Common myeloid progenitor, CD34-positive (primary cell): Measurements from ENCODE around the gene SOX30.

Experiments
- CTCF ChIA-PET: fragments of 350-600 bp; sonication (Branson Sonifier 250); formaldehyde crosslinking; loops from one replicate; lab custom pipeline; 2021; ENCODE audit warnings: antibody characterized with exemption; lab: Charles Lee
- POLR2A ChIA-PET: fragments of 350-600 bp; sonication (Branson Sonifier 250); formaldehyde crosslinking; loops from one replicate; lab custom pipeline; 2021; ENCODE audit warnings: antibody characterized with exemption; lab: Charles Lee
- DNase-seq, 3 donors: peaks; one replicate each; pipeline versions ENCODE4 v3.0.0 to v3.0.0-alpha.2; 2013
- H3K27ac ChIP-seq, 2 experiments: 1 replicate in 1 of 2; 2 replicates in 1 of 2; pipeline ENCODE4 v1.7.0; 2013; ENCODE audit warnings: inconsistent platforms in 2 of 2, low read length in 2 of 2, mild to moderate bottlenecking in 2 of 2, low read depth in 1 of 2, moderate library complexity in 1 of 2; ENCODE audit not compliant: severe bottlenecking in 2 of 2, insufficient read depth in 1 of 2, poor library complexity in 1 of 2
- H3K27me3 ChIP-seq, 5 experiments: replicated peaks in 2 of 5; 1 replicate in 3 of 5; 2 replicates in 2 of 5; pipeline versions ENCODE4 v1.6.1 to v1.7.0; 2013; ENCODE audit warnings: low read length in 4 of 5, mild to moderate bottlenecking in 2 of 5, moderate library complexity in 2 of 5, inconsistent platforms in 1 of 5; ENCODE audit not compliant: insufficient read depth in 5 of 5, control insufficient read depth in 4 of 5
- H3K36me3 ChIP-seq, 4 experiments: 1 replicate in 2 of 4; 2 replicates in 2 of 4; pipeline versions ENCODE4 v1.6.1 to v1.7.0; 2013; ENCODE audit warnings: low read length in 3 of 4, control low read depth in 1 of 4, mild to moderate bottlenecking in 1 of 4; ENCODE audit not compliant: control insufficient read depth in 4 of 4, insufficient read depth in 4 of 4
- H3K4me1 ChIP-seq, 4 experiments: 1 replicate in 3 of 4; 2 replicates in 1 of 4; pipeline versions ENCODE4 v1.6.1 to v1.7.1; 2013; ENCODE audit warnings: low read length in 3 of 4, mild to moderate bottlenecking in 3 of 4, control low read depth in 1 of 4, inconsistent platforms in 1 of 4, moderate library complexity in 1 of 4; ENCODE audit not compliant: control insufficient read depth in 4 of 4, insufficient read depth in 4 of 4; ENCODE audit errors: control extremely low read depth in 1 of 4
- H3K4me3 ChIP-seq, 7 experiments: 1 replicate in 4 of 7; 2 replicates in 3 of 7; pipeline versions ENCODE4 v1.5.1 to v1.7.0; 2013; ENCODE audit warnings: mild to moderate bottlenecking in 7 of 7, low read length in 6 of 7, moderate library complexity in 6 of 7, inconsistent platforms in 2 of 7, low read depth in 2 of 7, control low read depth in 1 of 7; ENCODE audit not compliant: insufficient read depth in 4 of 7, control insufficient read depth in 1 of 7; ENCODE audit errors: extremely low read depth in 1 of 7
- H3K9me3 ChIP-seq, 5 experiments: 1 replicate in 4 of 5; 2 replicates in 1 of 5; pipeline versions ENCODE4 v1.6.1 to v1.7.1; 2013; ENCODE audit warnings: low read length in 4 of 5, mild to moderate bottlenecking in 2 of 5, inconsistent platforms in 1 of 5, low read depth in 1 of 5, moderate library complexity in 1 of 5; ENCODE audit not compliant: control insufficient read depth in 4 of 5, insufficient read depth in 2 of 5; ENCODE audit errors: control extremely low read depth in 1 of 5
- WGBS: methylation state at CpG from one replicate; pipeline ENCODE4 v1.1.5; 2013; ENCODE audit not compliant: insufficient coverage; 5-methylcytosine and 5-hydroxymethylcytosine counted together

Gene SOX30

DNA sequence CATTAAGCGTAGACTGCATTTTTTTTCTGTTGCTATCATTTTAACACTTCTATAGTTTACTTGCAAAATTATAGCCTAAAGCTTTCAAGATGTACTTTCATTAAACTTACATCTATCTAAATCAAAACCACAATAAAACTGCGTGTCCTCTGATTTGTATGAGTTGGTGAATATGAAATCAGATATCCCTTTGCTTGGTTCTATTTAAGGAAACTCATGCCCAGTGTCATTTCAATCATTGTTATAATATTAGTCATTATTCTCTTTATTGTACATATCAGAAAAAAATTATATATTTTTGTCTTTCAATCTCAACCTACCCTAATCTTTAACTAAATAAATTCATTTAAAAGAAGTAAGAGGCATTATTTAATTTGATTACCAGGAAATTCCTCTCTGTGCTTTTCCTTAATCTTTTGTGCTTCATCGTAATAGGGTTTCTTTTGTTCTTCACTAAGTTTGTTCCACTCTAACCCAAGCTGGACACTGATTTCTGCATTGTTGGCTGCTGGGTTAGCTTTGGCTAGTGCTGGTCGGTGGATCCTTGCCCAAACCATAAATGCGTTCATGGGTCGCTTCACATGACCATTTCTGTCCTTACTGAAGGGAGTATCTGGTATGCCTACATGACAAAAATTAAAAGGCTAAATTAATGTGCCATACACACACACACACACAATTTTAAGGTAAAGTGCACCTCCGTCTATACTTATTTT lies 3.8 kb downstream of the SOX30 start:
- Histone ChIP-seq H3K36me3 (no peaks in the 10 kb centered on the region), H3K27me3 (no peaks in the 10 kb centered on the region), H3K4me1 (peaks cover 0 to 9% (median 0%) of the 10 kb centered on the region in 4 experiments), H3K27ac (no peak overlapping the region), H3K4me3 (no peak overlapping the region), H3K9me3 (peaks cover 0 to 9% (median 3%) of the 10 kb centered on the region in 5 experiments)
- ChIA-PET CTCF (no interaction called here), POLR2A (no interaction called here)
- WGBS, result 80% methylated on average over 1 of the region's 7 CpGs
- no peak for DNase-seq

DNA sequence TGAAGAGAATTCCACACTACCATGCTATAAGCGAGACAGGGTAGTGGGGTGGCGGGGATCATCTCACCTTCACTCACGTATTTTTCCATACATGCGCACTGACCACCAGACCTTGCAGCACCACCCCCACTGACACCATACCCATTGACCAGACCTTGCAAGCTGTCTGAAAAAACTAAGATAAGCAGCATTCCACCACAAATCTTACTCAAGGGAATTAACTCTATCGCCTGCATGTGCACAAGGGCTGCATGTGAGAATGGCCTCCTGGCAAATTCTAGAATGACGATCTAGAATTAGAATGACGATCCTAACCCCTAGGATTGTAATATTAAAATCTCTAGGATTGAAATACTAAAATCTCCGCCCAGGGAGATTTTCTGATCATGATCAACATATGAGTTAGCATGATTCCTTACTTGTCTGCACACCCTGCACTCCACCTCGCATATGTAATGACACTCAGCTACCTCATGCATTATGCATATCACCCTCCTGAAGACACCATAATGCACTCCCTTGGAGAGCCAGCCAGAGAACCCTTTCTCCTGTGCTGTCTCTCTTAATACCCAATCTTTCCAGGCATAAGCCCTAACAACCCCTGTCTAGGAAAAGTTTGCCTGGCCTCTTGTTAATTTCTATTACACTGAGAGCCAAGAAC lies 11.7 kb downstream of the SOX30 start:
- H3K27me3 ChIP-seq, result no peaks in the 10 kb centered on the region
- DNase-seq, result no peak
- CTCF ChIA-PET, result no interaction called here
- POLR2A ChIA-PET, result no interaction called here
- H3K27ac ChIP-seq, result no peak overlapping the region
- 100% methylated on average over 9 of the region's 9 CpGs for WGBS
- no peaks in the 10 kb centered on the region for H3K4me1 ChIP-seq
- H3K36me3 ChIP-seq, result no peaks in the 10 kb centered on the region
- H3K4me3 ChIP-seq, result no peak overlapping the region
- no peaks in the 10 kb centered on the region for H3K9me3 ChIP-seq

DNA sequence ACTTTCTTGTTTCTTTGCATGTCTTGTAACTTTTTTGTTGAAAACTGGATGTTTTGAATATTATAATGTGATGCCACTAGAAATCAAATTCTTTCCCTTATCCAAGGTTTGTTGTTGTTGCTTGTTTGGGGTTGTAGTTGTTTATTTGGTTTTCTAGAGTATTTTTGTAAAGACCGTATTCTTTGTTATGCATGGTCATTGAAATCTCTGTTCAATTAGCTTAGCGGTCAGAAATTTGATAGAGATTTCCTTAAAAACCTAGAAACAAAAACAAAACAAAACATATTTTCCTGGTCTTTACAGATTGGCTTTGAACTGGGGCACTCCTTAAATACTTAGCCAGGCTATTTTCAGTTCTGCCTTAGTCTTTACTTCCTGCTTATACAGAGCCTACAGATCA lies 21.9 kb downstream of the SOX30 start:
- POLR2A ChIA-PET, result no interaction called here
- CTCF ChIA-PET, result no interaction called here
- Histone ChIP-seq H3K4me1 (no peaks in the 10 kb centered on the region), H3K9me3 (peaks cover 0 to 7% (median 0%) of the 10 kb centered on the region in 5 experiments), H3K36me3 (no peaks in the 10 kb centered on the region), H3K27ac (no peak overlapping the region), H3K4me3 (no peak overlapping the region), H3K27me3 (no peaks in the 10 kb centered on the region)
- 100% methylated on average over 1 of the region's 2 CpGs for WGBS
- no peak for DNase-seq

DNA sequence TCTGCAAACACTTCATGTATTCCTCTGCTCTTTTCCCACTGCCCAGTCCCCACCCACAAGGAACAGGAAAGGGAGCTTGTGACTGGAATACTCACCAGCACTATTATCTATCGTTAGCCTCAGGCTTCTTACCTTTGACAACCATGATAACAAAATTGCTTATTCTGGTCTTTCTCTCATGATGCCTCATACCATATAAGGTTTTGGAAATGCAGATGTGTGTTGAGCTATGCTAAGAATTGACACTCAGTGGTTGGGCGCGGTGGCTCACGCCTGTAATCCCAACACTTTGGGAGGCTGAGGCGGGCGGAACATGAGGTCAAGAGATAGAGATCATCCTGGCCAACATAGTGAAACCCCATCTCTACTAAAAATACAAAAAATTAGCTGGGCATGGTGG lies 25.4 kb downstream of the SOX30 start:
- Histone ChIP-seq H3K4me3 (no peak overlapping the region), H3K36me3 (no peaks in the 10 kb centered on the region), H3K27ac (no peak overlapping the region), H3K27me3 (no peaks in the 10 kb centered on the region), H3K4me1 (no peaks in the 10 kb centered on the region), H3K9me3 (peaks cover 0 to 9% (median 0%) of the 10 kb centered on the region in 5 experiments)
- no peak for DNase-seq
- 100% methylated on average over 1 of the region's 6 CpGs for WGBS
- CTCF ChIA-PET, result interaction anchor here (1.1 kb wide), 1 partner anchor 9 kb away, joined by 4 read pairs; no protein-coding TSS in a partner anchor
- POLR2A ChIA-PET, result no interaction called here

DNA sequence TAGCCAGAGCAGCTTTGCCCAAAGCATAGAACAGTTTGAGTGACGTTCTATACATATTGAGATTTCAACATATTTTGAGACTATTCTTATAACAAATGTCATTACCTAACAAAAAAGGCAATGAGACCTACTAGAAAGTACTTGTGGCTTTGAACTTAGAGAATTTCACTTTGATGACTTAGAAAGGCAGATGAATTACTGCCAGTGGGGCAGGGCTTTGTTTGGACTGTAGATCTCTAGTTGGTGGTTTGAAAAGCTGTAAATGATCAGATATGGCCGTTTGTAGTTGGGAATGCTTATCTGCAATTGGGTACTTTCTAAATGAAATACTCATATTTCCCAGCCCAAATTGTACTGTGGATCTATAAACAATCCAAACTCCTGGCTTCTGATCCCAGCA lies 28.1 kb downstream of the SOX30 start:
- Histone ChIP-seq H3K27ac (no peak overlapping the region), H3K4me1 (no peaks in the 10 kb centered on the region), H3K27me3 (no peaks in the 10 kb centered on the region), H3K4me3 (no peak overlapping the region), H3K9me3 (peaks cover 0 to 1% (median 0%) of the 10 kb centered on the region in 5 experiments), H3K36me3 (no peaks in the 10 kb centered on the region)
- ChIA-PET CTCF (no interaction called here), POLR2A (no interaction called here)
- no peak for DNase-seq
- WGBS, result no CpG with 5 or more reads among the region's 2 CpGs

DNA sequence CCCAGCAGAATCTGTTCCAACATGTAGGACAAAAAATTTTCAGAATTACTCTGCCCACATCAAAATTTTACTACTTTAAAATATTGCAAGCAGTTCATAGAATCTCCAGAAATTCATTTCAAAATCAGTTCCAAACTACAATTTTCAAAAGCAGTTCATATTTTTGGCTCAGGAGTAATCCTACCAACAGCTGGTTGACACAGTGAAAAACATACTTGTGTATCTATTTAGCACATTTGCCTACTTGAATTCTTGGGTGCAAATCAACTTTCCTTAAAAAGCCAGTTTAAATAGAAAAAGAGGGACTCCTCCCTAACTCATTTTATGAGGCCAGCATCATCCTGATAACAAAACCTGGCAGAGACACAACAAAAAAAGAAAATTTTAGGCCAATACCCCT lies 31.5 kb downstream of the SOX30 start:
- no peaks in the 10 kb centered on the region for H3K36me3 ChIP-seq
- H3K9me3 ChIP-seq, result peaks cover 0 to 1% (median 0%) of the 10 kb centered on the region in 5 experiments
- no peak overlapping the region for H3K4me3 ChIP-seq
- H3K27ac ChIP-seq, result no peak overlapping the region
- POLR2A ChIA-PET, result no interaction called here
- no peaks in the 10 kb centered on the region for H3K4me1 ChIP-seq
- no peak for DNase-seq
- CTCF ChIA-PET, result interaction anchor here (0.6 kb wide), 1 partner anchor 28 kb away, joined by 3 read pairs; no protein-coding TSS in a partner anchor
- H3K27me3 ChIP-seq, result no peaks in the 10 kb centered on the region

DNA sequence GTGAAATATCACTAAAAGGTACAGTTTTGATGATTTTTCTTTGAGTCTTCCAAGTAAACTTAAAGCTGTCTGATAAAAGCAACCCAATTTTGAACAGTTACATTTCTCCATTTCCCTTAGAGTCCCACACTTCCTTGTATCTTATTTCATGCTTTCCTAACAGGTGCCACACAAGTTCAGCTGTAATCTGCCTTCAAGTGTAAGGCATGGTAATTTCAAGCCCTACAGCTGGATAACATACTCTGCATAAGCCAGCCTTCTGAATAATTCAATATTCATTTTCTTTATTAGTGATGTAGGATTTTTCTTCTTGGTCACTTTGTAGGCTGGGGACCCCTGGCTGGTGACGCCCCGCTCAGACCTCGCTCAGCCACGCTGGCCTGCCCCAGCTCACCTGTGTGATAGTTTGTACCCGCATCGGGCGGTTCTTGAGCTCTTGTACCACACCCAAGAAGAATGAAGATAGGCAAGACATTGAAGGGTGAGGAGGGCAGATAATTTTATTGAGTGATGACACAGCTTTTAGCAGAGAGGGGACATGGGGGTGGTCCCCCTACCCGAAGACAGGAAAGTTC lies 34.0 kb downstream of the SOX30 start:
- ChIA-PET CTCF (interaction anchor here (1.2 to 1.3 kb wide), 2 partner anchors 9 to 17 kb away, joined by 3 to 4 read pairs; no protein-coding TSS in a partner anchor), POLR2A (interaction anchor here (0.6 kb wide), 1 partner anchor 29 kb away, joined by 4 read pairs; no protein-coding TSS in a partner anchor)
- Histone ChIP-seq H3K9me3 (peaks cover 0 to 1% (median 0%) of the 10 kb centered on the region in 5 experiments), H3K27ac (no peak overlapping the region), H3K27me3 (no peaks in the 10 kb centered on the region), H3K36me3 (no peaks in the 10 kb centered on the region), H3K4me1 (peaks cover 0 to 6% (median 0%) of the 10 kb centered on the region in 4 experiments), H3K4me3 (no peak overlapping the region)
- 100% methylated on average over 4 of the region's 8 CpGs for WGBS
- DNase-seq, result no peak
